K562 (cell line): ENCODE data around the gene DRC3. TPM values are rescaled to one million over a fixed set of nuclear protein-coding genes. Genes with fewer than 3 reads are reported as not detected.
A peak's percentile ranks its signal among the peaks of the same experiment; 100 is the strongest.

Source experiments
- E2F1 ChIP-seq: sonication (generic); formaldehyde crosslinking; IDR thresholded peaks from 2 replicates; pipeline ENCODE4 v1.8.1; 2023; ENCODE audit warnings: mild to moderate bottlenecking, missing genetic modification reagents, moderate library complexity
- E4F1 ChIP-seq: fragments of 250-450 bp; sonication (Bioruptor Pico); IDR thresholded peaks from 2 replicates; pipeline ENCODE4 v1.5.0; 2021; ENCODE audit warnings: mild to moderate bottlenecking, borderline replicate concordance
- EP300 ChIP-seq: IDR thresholded peaks from 2 replicates; pipeline ENCODE4 v1.6.1; 2012; ENCODE audit warnings: low read length, improper control_type of control experiment
- ETV6 ChIP-seq, 3 experiments: fragments of 150-350 bp in 1 of 3; sonication (generic) in 1 of 3; formaldehyde crosslinking in 1 of 3; IDR thresholded peaks; 2 replicates each; pipeline versions ENCODE4 v1.6.1 to v1.8.0; 2014 to 2022; ENCODE audit warnings: borderline replicate concordance in 2 of 3, low read depth in 2 of 3, antibody characterized with exemption in 1 of 3, low read length in 1 of 3, mild to moderate bottlenecking in 1 of 3, missing genetic modification reagents in 1 of 3
- EWSR1 ChIP-seq: fragments of 450-650 bp; IDR thresholded peaks from 2 replicates; pipeline ENCODE4 v1.6.1; 2018; ENCODE audit warnings: borderline replicate concordance, mild to moderate bottlenecking, low read depth, moderate library complexity; ENCODE audit not compliant: partially characterized antibody
- HEY1 ChIP-seq: fragments of 250-450 bp; sonication (Bioruptor Pico); IDR thresholded peaks from 2 replicates; pipeline ENCODE4 v1.5.0; 2020; ENCODE audit warnings: mild to moderate bottlenecking, moderate library complexity, borderline replicate concordance
- IFI16 ChIP-seq: fragments of 250-450 bp; sonication (Bioruptor Pico); IDR thresholded peaks from 2 replicates; pipeline ENCODE4 v2.1.2; 2022; ENCODE audit warnings: mild to moderate bottlenecking, inconsistent platforms
- KAT8 ChIP-seq: fragments of 450-650 bp; IDR thresholded peaks from 2 replicates; pipeline ENCODE4 v1.6.1; 2016; ENCODE audit warnings: low read depth, mild to moderate bottlenecking
- MEF2A ChIP-seq: IDR thresholded peaks from 2 replicates; pipeline ENCODE4 v1.6.1; 2011; ENCODE audit warnings: low read depth, mild to moderate bottlenecking, low read length, moderate library complexity; ENCODE audit not compliant: control insufficient read depth
- NCOA6 ChIP-seq: fragments of 450-650 bp; IDR thresholded peaks from 2 replicates; pipeline ENCODE4 v1.6.1; 2017; ENCODE audit warnings: mild to moderate bottlenecking
- POLR2AphosphoS2 ChIP-seq: IDR thresholded peaks from 2 replicates; pipeline ENCODE4 v1.6.1; 2012; ENCODE audit warnings: low read length, improper control_type of control experiment
- SPI1 ChIP-seq: IDR thresholded peaks from 2 replicates; pipeline ENCODE4 v1.6.1; 2011; ENCODE audit warnings: low read depth, low read length, control low read depth, borderline replicate concordance
- SUPT5H ChIP-seq: fragments of 450-650 bp; IDR thresholded peaks from 2 replicates; pipeline ENCODE4 v1.6.1; 2016
- ZHX1 ChIP-seq: fragments of 150-350 bp; conservative IDR thresholded peaks from 2 replicates; pipeline ENCODE4 v1.6.1; 2014; ENCODE audit warnings: low read length
- polyA plus RNA-seq, 8 experiments: library from polyadenylated mRNA; depleted of rRNA in 4 of 8; stranded (reverse) in 5 of 8; unstranded in 3 of 8; fragments of >200 nt; fragmentation: Nextera tagmentation in 2 of 8; fragmentation: Illumina TruSeq in 1 of 8; extraction: Ambion mirVana in 2 of 8; extraction: Trizol in 1 of 8; gene quantifications; 2 replicates each; pipeline versions ENCODE4 v1.2.1 to v1.2.3, GENCODE V29; 2011 to 2014; ENCODE audit warnings: inconsistent platforms in 1 of 8, missing spikeins in 1 of 8
- total RNA-seq, 7 experiments: library from RNA; depleted of rRNA in 6 of 7; stranded (reverse); fragments of >200 nt in 6 of 7; fragmentation: Illumina TruSeq in 2 of 7; extraction: Trizol in 2 of 7; gene quantifications; 2 replicates each; pipeline versions ENCODE4 v1.2.1 to v1.2.3, GENCODE V29; 2011 to 2021; ENCODE audit warnings: low replicate concordance in 1 of 7
- TF ChIP-seq, protein P1 (sequence below): fragments of 450-650 bp; IDR thresholded peaks from one replicate; pipeline ENCODE4 v1.6.1; 2018; ENCODE audit warnings: mild to moderate bottlenecking, moderate library complexity; ENCODE audit not compliant: partially characterized antibody
- TF ChIP-seq, protein P2 (sequence below): sonication (generic); formaldehyde crosslinking; IDR thresholded peaks from 2 replicates; pipeline ENCODE4 v1.8.1; 2023; ENCODE audit warnings: mild to moderate bottlenecking, missing genetic modification reagents
- TF ChIP-seq, protein P3 (sequence below): fragments of 450-650 bp; IDR thresholded peaks from 2 replicates; pipeline ENCODE4 v1.6.1; 2016; ENCODE audit warnings: low read depth, mild to moderate bottlenecking, moderate library complexity

The DRC3 gene
- total and polyA plus RNA-seq, 9 of the 15 experiments (the other 6 are each of a cell fraction or from before 2014, with no cell fraction given) = 0.10 to 0.84 (median 0.30) TPM; not detected in 3

DNA sequence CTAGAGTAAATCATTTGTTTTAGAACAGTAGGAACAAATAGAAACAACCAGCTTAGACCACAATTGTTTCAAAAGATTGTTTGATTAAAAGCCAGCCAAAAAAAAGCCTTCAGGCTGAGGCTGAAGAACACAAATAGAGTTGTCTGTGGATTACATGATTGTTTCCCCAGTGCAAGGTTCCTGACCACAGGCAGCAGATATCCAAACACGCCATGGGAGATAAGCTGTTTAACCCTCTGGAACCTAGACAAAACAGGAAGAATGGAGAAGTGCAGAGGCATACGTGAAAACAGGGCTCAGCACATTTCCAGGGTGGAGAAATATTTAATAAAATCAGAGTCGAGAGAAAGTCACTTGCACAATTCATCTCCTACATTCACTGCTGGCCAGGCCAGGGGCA lies 45.3 kb downstream of the DRC3 start (continued):
- TF ChIP-seq, protein P1, sequence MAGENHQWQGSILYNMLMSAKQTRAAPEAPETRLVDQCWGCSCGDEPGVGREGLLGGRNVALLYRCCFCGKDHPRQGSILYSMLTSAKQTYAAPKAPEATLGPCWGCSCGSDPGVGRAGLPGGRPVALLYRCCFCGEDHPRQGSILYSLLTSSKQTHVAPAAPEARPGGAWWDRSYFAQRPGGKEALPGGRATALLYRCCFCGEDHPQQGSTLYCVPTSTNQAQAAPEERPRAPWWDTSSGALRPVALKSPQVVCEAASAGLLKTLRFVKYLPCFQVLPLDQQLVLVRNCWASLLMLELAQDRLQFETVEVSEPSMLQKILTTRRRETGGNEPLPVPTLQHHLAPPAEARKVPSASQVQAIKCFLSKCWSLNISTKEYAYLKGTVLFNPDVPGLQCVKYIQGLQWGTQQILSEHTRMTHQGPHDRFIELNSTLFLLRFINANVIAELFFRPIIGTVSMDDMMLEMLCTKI = no peak
- TF ChIP-seq SUPT5H (no peak), SPI1 (peak; percentile 86), E2F1 (no peak), POLR2AphosphoS2 (no peak), HEY1 (CRISPR knock-in tag) (0 out of 2 replicates have a peak, but pooled peaks have one; percentile 51), ETV6 (IDR thresholded peaks at IDR 0.05; ENCODE audit: borderline replicate concordance in 1 of 2, low read depth in 2 of 2, low read length in 1 of 2) (no peak), ETV6 (CRISPR knock-in tag; IDR thresholded peaks at IDR 0.05; ENCODE audit: borderline replicate concordance) (no peak), IFI16 (no peak), NCOA6 (no peak), EP300 (peak; percentile 61; the same call in 1 of the 2 replicates), MEF2A (no peak), KAT8 (no peak), E4F1 (CRISPR knock-in tag) (no peak), EWSR1 (no peak), ZHX1 (no peak)
- TF ChIP-seq, protein P2, sequence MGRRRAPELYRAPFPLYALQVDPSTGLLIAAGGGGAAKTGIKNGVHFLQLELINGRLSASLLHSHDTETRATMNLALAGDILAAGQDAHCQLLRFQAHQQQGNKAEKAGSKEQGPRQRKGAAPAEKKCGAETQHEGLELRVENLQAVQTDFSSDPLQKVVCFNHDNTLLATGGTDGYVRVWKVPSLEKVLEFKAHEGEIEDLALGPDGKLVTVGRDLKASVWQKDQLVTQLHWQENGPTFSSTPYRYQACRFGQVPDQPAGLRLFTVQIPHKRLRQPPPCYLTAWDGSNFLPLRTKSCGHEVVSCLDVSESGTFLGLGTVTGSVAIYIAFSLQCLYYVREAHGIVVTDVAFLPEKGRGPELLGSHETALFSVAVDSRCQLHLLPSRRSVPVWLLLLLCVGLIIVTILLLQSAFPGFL (CRISPR knock-in tag) = no peak
- TF ChIP-seq, protein P3, sequence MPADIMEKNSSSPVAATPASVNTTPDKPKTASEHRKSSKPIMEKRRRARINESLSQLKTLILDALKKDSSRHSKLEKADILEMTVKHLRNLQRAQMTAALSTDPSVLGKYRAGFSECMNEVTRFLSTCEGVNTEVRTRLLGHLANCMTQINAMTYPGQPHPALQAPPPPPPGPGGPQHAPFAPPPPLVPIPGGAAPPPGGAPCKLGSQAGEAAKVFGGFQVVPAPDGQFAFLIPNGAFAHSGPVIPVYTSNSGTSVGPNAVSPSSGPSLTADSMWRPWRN = peak; percentile 91
